Measurements from ENCODE around the gene SLC7A8.

GRCh38 chr14:23136566-23137133 lies 46.8 kb downstream of the SLC7A8 start:
- no peak for TF ChIP-seq POLR2AphosphoS5 (IDR thresholded peaks at IDR 0.05)
- no peak for TF ChIP-seq CTCF (IDR thresholded peaks at IDR 0.05)

Measured in breast epithelium (tissue), 3 donors.